ENCODE results near the gene CHAD. TPM values are rescaled to one million over a fixed set of nuclear protein-coding genes. Genes with fewer than 3 reads are reported as not detected.

CHAD gene
- polyA plus RNA-seq, 4 donors, result 0.66 to 3.2 (median 2.8) TPM

Other genes starting within 250 kb of the CHAD start
- 1 to 10 TPM in 3 of 4 donors, under 1 TPM in 1; 0.66 to 2.9 (median 1.9) TPM for gene TMEM92, start 194.4 kb downstream of the CHAD start, polyA plus RNA-seq (ENCODE audit: insufficient read length in 4 of 4)
- gene XYLT2, start 122.8 kb downstream of the CHAD start, polyA plus RNA-seq (ENCODE audit: insufficient read length in 4 of 4), result 10 to 100 TPM; 18.2 to 24.5 (median 19.1) TPM
- 10 to 100 TPM; 59.8 to 76.3 (median 69.4) TPM for gene MRPL27, start 95.7 kb downstream of the CHAD start, polyA plus RNA-seq (ENCODE audit: insufficient read length in 4 of 4)
- 1 to 10 TPM; 7.3 to 9.2 (median 8.0) TPM for gene EME1, start 95.7 kb downstream of the CHAD start, polyA plus RNA-seq (ENCODE audit: insufficient read length in 4 of 4)
- 10 to 100 TPM; 56.8 to 66.3 (median 64.4) TPM for gene LRRC59, start 71.4 kb downstream of the CHAD start, polyA plus RNA-seq (ENCODE audit: insufficient read length in 4 of 4)
- gene ACSF2, start 42.7 kb downstream of the CHAD start, polyA plus RNA-seq (ENCODE audit: insufficient read length in 4 of 4), result 100 to 1,000 TPM in 1 of 4 donors, 10 to 100 TPM in 3; 37.0 to 108 (median 78.9) TPM
- 10 to 100 TPM; 31.2 to 64.1 (median 47.1) TPM for gene RSAD1, start 10.0 kb upstream of the CHAD start, polyA plus RNA-seq (ENCODE audit: insufficient read length in 4 of 4)
- gene MYCBPAP, start 39.6 kb upstream of the CHAD start, polyA plus RNA-seq (ENCODE audit: insufficient read length in 4 of 4), result 1 to 10 TPM; 1.4 to 3.4 (median 2.4) TPM
- 10 to 100 TPM in 2 of 4 donors, 1 to 10 TPM in 2; 1.6 to 16.0 (median 10.0) TPM for gene EPN3, start 63.9 kb upstream of the CHAD start, polyA plus RNA-seq (ENCODE audit: insufficient read length in 4 of 4)
- gene SPATA20, start 78.3 kb upstream of the CHAD start, polyA plus RNA-seq (ENCODE audit: insufficient read length in 4 of 4), result 10 to 100 TPM; 29.4 to 70.4 (median 50.9) TPM
- 10 to 100 TPM in 1 of 4 donors, 1 to 10 TPM in 3; 6.3 to 13.8 (median 7.4) TPM for gene CACNA1G, start 91.8 kb upstream of the CHAD start, polyA plus RNA-seq (ENCODE audit: insufficient read length in 4 of 4)
- 10 to 100 TPM in 2 of 4 donors, 1 to 10 TPM in 1, under 1 TPM in 1; 0.63 to 12.2 (median 7.8) TPM for gene ABCC3, start 166.0 kb upstream of the CHAD start, polyA plus RNA-seq (ENCODE audit: insufficient read length in 4 of 4)
- gene ANKRD40, start 239.0 kb upstream of the CHAD start, polyA plus RNA-seq (ENCODE audit: insufficient read length in 4 of 4), result 10 to 100 TPM; 46.3 to 48.6 (median 47.2) TPM